ENCODE data around the gene CDK5.

DNA sequence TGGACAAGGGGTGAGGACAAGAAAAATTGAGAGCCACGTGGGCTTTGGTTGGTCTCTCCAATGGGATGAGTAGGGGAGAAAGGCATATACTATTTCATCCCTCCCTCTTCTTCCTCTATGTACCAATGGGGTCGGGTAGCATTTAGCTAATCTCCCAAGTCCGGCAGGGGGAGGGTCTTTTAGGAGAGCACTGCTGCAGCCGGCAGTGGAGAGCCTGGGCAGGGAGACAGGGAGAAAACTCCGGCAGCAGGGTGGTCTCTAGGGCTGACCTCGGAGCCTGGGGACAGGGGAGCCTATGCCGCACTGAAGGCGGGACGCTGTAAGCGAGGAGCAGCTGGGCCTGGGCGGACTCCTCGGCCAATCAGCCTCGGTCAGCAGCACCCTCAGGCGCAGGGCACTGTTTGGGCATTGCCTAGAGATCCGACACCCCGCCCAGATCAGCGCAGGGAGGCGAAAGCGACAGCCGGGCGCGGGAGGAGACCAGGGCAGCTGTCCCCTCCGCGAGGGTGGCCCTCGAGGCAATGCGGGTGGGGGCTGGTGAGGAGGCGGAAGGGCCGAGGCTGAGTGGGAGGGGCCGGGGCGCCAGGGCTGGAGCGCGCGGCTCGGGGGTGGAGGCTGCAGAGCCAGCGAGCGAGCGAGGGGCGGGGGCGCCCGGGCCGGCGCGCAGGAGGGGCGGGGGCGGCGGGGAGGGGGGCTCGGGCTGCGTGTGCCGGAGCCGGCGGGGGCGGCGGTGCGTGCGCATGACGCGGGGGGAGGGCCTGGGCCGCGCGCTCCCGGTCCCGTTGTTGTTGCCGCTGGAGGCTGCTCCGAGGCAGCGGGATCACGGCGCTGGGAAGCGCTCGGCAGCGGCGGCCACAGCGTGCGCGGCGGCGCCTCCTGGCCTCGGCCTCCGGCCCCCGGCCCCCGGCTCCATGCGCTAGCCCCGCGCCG is 28.3 kb upstream of the CDK5 start, which contains the start of gene AGAP3:
- TF ChIP-seq, protein P1, sequence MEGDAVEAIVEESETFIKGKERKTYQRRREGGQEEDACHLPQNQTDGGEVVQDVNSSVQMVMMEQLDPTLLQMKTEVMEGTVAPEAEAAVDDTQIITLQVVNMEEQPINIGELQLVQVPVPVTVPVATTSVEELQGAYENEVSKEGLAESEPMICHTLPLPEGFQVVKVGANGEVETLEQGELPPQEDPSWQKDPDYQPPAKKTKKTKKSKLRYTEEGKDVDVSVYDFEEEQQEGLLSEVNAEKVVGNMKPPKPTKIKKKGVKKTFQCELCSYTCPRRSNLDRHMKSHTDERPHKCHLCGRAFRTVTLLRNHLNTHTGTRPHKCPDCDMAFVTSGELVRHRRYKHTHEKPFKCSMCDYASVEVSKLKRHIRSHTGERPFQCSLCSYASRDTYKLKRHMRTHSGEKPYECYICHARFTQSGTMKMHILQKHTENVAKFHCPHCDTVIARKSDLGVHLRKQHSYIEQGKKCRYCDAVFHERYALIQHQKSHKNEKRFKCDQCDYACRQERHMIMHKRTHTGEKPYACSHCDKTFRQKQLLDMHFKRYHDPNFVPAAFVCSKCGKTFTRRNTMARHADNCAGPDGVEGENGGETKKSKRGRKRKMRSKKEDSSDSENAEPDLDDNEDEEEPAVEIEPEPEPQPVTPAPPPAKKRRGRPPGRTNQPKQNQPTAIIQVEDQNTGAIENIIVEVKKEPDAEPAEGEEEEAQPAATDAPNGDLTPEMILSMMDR (IDR thresholded peaks at IDR 0.05 in 4 of 5, conservative IDR thresholded peaks at IDR 0.05 in 1 of 5), result no peak
- peak; percentile 79 to 85 for TF ChIP-seq POLR2A (IDR thresholded peaks at IDR 0.05)
